Activated CD4-positive, alpha-beta T cell treated with anti-CD3 and anti-CD28 coated beads for 48 hours (primary cell): ENCODE results near the gene PRMT7.

Source experiments
- DNase-seq: peaks from one replicate; pipeline ENCODE4 v3.0.0-alpha.2; 2020

PRMT7 gene

DNA sequence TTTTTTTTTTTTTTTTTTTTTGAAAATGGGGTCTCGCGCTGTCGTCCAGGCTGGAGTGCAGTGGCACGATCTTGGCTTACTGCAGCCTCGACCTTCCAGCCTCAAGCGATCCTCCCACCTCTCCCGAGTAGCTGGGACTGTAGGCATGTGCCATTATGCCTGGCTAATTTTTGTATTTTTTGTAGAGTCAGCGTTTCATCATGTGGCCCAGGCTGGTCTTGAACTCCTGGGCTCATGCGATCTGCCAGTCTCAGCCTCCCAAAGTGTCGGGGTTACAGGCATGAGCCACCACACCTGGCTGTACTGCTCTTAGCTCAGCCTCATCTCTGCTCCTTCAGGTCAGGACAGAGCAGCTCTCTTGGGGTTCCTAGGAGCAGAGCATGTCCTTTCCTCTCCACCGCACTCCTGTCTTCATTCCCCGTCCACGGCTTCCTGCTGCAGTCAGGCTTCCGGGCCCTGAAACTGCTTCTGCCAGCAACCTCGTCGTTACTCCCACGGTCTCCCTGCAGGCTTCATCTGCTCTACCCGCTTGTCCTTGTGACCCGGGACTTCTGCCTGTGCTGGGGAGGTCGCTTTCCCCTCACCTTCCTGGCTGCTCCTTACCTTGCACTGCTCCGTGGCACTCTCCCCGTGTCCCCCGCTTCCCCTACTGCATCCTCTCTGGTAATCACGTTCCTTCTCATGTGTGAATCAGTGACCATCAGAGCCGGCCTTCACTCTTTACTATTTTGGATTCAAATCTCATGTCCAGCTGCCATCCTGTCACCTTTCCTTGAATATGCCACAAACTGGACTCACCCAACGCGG, 38.0 kb downstream of the PRMT7 start:
- no peak for DNase-seq

GRCh38 chr16:68349838-68350410, 39.1 kb downstream of the PRMT7 start:
- no peak for DNase-seq

DNA sequence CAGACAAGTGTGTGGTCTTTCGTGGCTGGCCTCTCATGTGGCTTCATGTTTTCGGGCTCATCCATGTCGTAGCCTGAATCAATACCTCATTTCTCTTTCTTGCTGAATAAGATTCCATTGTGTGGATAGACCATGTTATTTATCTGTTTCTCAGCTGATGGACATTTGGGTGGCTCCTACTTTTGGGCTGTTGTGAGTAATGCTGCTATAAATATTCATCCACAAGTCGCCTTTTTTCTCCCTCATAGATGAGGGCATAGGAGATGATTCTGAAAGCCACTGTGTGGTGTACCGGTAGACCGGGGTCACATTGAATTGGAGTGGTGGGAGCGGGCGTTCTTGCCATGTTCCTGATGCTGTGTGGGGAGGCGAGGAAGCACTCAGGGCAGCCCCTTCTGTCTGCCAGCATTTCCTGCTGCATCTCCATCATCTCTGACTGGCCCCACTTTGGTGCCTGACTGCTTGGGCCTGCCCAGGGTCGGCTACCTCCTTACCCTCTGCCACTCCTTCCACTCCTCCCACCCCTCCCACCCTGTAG, 40.1 kb downstream of the PRMT7 start:
- DNase-seq = no peak

DNA sequence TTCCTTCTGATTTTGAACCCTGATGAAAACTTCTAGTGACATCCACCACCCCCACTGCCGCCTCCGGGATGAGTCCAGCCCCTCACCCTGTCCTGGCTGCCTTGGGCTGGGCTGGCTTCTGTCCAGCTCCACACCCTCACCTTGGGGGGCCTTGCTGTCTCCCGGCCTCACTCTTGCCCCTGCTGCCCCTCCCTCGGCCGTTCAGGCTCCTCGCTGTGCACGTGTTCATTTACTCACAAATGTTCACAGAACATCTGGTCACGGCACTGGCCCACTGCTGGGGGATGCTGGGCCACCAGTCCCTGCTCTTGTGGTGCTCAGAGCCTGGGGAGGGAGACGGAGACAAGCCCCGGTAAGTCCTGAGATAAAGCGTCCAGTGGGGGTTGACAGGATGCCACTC, 40.6 kb downstream of the PRMT7 start:
- no peak for DNase-seq

DNA sequence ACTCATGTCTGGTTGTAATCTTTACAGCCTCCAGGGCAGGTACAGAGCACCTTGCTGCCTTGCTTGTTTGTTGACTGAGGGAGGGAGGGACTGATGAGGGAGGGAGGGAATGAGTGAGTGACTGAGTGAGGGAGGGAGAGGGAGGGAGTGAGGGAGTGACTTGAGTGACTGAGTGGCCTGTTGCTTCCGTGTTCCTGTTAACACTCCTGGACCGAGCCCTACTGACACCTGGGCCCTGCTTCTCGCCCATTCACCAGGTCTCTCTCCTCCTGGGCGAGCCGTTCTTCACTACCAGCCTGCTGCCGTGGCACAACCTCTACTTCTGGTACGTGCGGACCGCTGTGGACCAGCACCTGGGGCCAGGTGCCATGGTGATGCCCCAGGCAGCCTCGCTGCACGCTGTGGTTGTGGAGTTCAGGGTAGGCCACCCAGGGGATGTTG, 41.2 kb downstream of the PRMT7 start:
- no peak for DNase-seq

DNA sequence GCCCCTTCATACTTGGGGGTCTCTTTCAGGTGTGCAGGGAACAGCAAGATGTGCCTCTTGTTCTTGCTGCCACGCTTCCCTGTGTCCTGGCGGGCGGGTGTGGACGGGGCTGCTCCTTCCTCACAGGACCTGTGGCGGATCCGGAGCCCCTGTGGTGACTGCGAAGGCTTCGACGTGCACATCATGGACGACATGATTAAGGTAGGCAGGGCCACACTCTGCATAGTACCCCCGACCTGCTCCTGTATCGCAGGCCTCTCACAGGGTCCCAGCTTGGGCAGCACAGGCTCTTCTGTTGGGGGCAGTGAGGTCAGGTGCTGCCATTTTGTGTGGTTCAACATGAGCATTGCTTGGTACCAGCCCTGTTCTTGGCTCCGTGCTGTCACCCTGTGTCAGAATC, 42.5 kb downstream of the PRMT7 start:
- DNase-seq = no peak

DNA sequence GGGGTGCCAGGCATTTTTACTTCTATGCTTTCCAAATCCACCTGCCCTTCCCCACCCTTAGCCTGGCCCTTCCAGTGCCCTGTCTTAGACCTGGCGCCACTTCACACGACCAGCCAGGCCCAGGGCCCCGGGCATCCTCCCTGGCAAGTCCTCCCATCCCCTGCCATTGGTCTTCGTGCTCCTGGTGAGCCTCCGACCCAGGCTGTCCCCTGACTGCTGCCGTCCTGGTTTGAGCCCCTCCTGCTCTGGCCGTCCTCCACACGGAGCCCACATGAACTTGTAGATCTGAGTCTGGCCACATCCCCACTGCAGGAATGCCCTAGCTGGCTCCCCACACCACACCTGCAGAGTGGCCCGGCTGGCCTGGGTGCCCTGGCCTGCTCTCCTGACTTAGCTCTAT, 44.0 kb downstream of the PRMT7 start:
- no peak for DNase-seq

GRCh38 chr16:68355447-68356248, 44.8 kb downstream of the PRMT7 start:
- no peak for DNase-seq

- peak; percentile 65 for DNase-seq
Measured at GRCh38 chr16:68356249-68356918, 45.6 kb downstream of the PRMT7 start.

GRCh38 chr16:68356919-68357286, 46.1 kb downstream of the PRMT7 start:
- DNase-seq = no peak

DNA sequence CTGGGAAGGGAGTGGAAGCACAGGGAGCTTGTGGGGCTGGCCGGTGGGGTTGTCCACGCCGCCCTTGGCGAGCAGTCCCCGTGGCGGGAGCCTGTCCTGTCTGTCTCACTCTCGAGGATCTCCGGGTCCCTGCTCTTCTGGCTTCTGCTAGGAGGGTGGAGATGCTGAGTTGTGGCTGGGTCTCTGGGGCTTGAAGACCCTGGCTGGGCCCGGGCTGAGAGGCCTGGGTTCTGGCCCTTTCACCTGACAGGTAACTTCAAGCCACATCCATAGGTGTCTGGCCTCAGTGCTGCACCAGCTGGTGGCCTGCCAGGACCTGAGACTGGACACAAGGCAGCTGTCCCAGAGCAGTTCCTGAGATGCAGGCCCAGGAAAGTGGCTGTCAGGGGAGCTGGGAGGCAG, 46.7 kb downstream of the PRMT7 start:
- DNase-seq = no peak

- no peak for DNase-seq
Measured at GRCh38 chr16:68357923-68358322, 47.1 kb downstream of the PRMT7 start.

DNA sequence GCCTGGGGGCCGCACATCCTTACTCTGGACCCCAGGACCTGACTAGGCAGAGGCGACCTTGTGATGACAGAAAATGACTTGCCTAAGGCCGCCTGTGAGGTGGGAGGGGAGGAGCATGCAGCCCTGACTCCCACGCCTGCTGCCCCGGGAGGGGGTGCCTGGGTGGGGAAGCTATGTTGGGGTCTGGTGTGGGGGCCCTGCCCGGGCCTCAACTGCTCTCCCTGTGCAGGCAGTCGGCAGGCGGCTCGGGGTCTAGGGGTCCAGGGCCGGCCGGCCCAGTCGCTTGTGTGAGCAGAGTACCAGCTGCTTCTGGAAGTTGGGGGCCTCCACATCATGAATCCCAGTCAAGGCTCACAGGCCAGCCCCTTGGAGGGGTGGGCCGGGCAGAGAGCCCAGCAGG, 48.1 kb downstream of the PRMT7 start:
- DNase-seq = no peak

- no peak for DNase-seq
Measured at GRCh38 chr16:68359398-68360191, 48.8 kb downstream of the PRMT7 start.

DNA sequence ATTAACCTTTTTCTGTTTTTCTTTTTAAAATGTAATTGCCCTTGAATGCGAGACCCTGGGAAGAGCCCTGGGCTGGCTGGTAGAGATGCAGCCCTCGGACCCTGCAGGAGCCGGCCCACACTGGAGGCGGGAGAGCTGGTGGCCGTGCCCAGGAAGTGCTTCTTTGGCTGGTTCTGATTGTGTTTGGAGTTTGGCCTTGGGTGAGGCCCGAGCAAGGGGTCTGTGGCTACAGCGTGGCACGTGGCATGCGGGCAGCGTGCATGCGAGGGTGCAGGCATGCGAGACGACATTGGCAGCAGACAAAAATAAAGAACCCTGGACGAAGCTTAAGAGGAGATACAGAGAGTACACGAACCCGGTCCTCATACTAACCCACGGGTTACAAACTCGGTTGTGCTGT, 49.7 kb downstream of the PRMT7 start:
- no peak for DNase-seq

- DNase-seq = no peak
Measured at GRCh38 chr16:68360956-68361355, 50.1 kb downstream of the PRMT7 start.

DNA sequence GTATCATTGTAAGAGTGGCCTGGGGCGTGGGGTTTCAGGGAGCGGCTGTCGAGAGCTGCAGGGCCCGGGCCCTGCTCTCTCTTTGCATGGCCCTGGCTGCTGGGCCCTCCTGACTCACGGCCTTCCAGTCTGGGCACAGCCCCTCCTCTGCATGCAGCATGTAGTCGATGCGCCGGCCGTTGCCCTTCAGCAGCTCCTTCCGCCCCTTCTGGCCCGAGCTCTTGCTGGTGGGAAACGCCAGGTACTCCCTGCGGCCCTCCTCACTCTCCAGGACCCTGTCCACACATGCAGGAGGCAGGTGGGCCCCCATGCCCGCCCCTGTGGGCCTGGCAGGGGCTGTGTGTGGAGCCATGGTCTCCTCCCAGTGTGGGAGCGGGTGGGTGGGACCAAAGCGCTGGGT, 50.7 kb downstream of the PRMT7 start:
- no peak for DNase-seq

- DNase-seq = no peak
Measured at GRCh38 chr16:68362262-68362913, 51.6 kb downstream of the PRMT7 start.

DNA sequence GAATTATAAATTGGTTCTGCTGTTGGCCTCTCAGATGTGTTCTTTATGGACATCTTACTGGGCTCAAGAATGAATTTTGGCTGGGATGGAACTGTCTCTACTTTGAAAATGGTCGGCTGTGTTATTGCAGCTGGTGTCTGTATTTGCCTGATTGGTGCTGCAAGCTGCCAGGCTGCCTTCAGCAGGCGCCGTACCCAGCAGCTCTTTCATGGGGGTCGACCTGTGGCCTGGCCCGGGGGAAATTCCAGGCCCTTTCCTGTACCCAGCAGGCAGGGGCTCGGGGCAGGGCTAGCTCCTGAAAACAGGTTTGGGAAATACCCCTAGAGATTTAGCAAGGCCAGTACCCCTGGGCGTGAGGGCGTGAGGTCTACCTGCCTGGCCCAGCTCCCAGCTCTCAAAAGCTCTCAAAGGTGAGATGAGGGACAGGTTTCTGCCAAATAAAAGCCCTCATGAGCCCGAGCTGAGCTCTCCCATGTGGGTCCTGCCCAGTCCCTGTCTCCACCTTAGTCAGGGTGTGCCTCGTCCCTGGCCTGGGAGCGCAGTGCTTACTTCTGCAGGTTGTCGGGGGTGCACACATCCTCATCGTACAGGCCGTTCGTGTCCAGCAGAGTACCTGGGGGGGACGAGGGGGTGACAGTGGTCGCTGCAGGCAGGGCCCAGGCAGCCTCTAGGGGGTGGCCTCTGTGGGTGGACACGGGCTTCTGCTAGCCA, 52.3 kb downstream of the PRMT7 start:
- DNase-seq = no peak

DNA sequence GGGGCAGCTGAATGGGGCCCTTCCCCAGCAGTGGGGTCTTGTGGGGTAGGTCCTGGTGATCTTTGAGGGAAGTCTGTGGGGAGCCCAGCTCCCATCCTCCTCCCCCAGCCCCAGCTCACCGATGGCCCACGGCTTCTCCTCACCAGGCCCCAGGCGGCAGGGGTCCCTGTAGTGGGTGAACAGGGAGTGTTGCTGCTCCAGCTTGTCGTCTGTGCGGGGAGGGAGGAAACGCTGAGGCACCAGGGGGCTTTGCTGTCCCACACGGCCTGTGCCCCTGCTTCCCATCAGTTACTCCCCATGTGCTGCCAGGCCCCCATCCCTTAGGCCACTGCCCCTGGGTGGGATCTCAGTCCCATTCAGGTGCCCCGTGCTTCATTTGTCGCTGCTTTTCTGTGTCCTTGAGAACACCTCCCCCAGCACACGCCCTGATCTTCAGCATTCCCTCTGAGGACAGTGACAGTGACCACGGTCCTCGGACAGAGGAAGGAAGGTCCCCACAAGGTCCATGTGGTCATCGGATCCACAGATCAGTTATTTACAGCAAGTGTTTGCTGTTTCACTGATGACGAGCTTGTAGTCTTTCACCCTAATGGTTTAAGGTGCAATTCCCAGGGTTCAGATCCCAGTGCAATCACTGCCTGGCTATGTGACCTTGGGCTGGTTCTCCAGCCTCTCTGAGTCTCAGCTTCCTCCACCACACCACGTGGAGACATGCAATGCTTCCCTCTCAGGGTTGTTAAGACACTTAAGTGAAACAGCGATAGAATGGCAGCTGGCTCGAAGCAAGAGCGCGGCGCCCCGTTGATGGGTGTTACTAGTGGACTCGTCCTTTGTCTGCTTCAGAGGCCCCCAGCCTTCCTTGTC, 53.1 kb downstream of the PRMT7 start:
- DNase-seq = no peak
